ENCODE data around the gene R3HCC1L. TPM values are rescaled to one million over a fixed set of nuclear protein-coding genes. Genes with fewer than 3 reads are reported as not detected.
"Not testable (repeated sequence)": the region's sequence is repeated elsewhere in the genome, so short reads cannot be mapped to it uniquely, and the experiment has no call there.

R3HCC1L gene
- total RNA-seq, 3 donors from 2014 or later, result 12.2 to 28.5 (median 20.6) TPM

- no peak overlapping the region for H3K4me3 ChIP-seq
- H3K4me1 ChIP-seq, result no peaks in the 10 kb centered on the region
- peaks cover 0 to 18% of the 10 kb centered on the region in 2 donors for H3K9me3 ChIP-seq
- intact Hi-C loops (cut with DNase I; ENCODE audit: low total_unique reads), result no loop called here
- H3K27me3 ChIP-seq, result peaks cover 0 to 3% of the 10 kb centered on the region in 2 donors
- H3K27ac ChIP-seq, result no peak overlapping the region
- H3K36me3 ChIP-seq, result no peaks in the 10 kb centered on the region
- no peak for DNase-seq (ENCODE audit: low spot score in 2 of 2)
- TF ChIP-seq POLR2A (IDR thresholded peaks at IDR 0.05), result no peak
- no peak for TF ChIP-seq POLR2AphosphoS5 (IDR thresholded peaks at IDR 0.05)
- TF ChIP-seq CTCF (IDR thresholded peaks at IDR 0.05), result no peak
Measured at GRCh38 chr10:98125940-98126631, 8.4 kb upstream of the R3HCC1L start.

GRCh38 chr10:98128802-98129201 is 5.7 kb upstream of the R3HCC1L start:
- no peaks in the 10 kb centered on the region for H3K4me1 ChIP-seq
- H3K27ac ChIP-seq, result no peak overlapping the region
- H3K4me3 ChIP-seq, result no peak overlapping the region
- intact Hi-C loops (cut with DNase I; ENCODE audit: low total_unique reads), result no loop called here
- TF ChIP-seq CTCF (IDR thresholded peaks at IDR 0.05) (no peak), POLR2A (IDR thresholded peaks at IDR 0.05) (no peak)
- no peak for DNase-seq (ENCODE audit: low spot score in 2 of 2)
- no peaks in the 10 kb centered on the region for H3K36me3 ChIP-seq
- no peaks in the 10 kb centered on the region for H3K27me3 ChIP-seq
- no peaks in the 10 kb centered on the region for H3K9me3 ChIP-seq

- intact Hi-C loops (cut with DNase I; ENCODE audit: low total_unique reads), result no loop called here
- Histone ChIP-seq H3K27ac (no peak overlapping the region), H3K36me3 (no peaks in the 10 kb centered on the region), H3K4me1 (no peaks in the 10 kb centered on the region), H3K27me3 (no peaks in the 10 kb centered on the region), H3K4me3 (no peak overlapping the region), H3K9me3 (no peaks in the 10 kb centered on the region)
- TF ChIP-seq POLR2AphosphoS5 (IDR thresholded peaks at IDR 0.05) (no peak), POLR2A (IDR thresholded peaks at IDR 0.05) (no peak), CTCF (IDR thresholded peaks at IDR 0.05) (no peak)
- no peak for DNase-seq (ENCODE audit: low spot score in 2 of 2)
Measured at GRCh38 chr10:98131619-98132018, 2.8 kb upstream of the R3HCC1L start.

GRCh38 chr10:98133075-98133752 is 1.2 kb upstream of the R3HCC1L start:
- H3K9me3 ChIP-seq; H3K4me1 ChIP-seq; H3K27me3 ChIP-seq; H3K36me3 ChIP-seq; H3K27ac ChIP-seq; intact Hi-C loops (cut with DNase I; ENCODE audit: low total_unique reads); DNase-seq (ENCODE audit: low spot score in 2 of 2); H3K4me3 ChIP-seq: not testable (repeated sequence)

- no peak for DNase-seq (ENCODE audit: low spot score in 2 of 2)
- H3K4me3 ChIP-seq, result peak overlapping the region; percentile 73 to 96 (median 94)
- no peaks in the 10 kb centered on the region for H3K27me3 ChIP-seq
- intact Hi-C loops (cut with DNase I; ENCODE audit: low total_unique reads), result no loop called here
- H3K36me3 ChIP-seq, result no peaks in the 10 kb centered on the region
- H3K9me3 ChIP-seq, result no peaks in the 10 kb centered on the region
- TF ChIP-seq POLR2A (IDR thresholded peaks at IDR 0.05) (no peak), CTCF (IDR thresholded peaks at IDR 0.05) (no peak), POLR2AphosphoS5 (IDR thresholded peaks at IDR 0.05) (no peak)
- H3K27ac ChIP-seq, result peak overlapping the region; percentile 96 to 97
- H3K4me1 ChIP-seq, result no peaks in the 10 kb centered on the region
Measured at GRCh38 chr10:98134117-98134430, 383 bp upstream of the R3HCC1L start.

All from breast epithelium (tissue), 4 donors.